WTC11 (cell line): Measurements from ENCODE around the gene CCS. TPM values are rescaled to one million over a fixed set of nuclear protein-coding genes. Genes with fewer than 3 reads are reported as not detected.

ENCODE experiments used
- ATAC-seq: fragments of 200-7000 bp; cut with Tn5 transposase; 2 replicates; pipeline ENCODE4 v1.10.0; 2021; ENCODE audit warnings: mild to moderate bottlenecking, moderate library complexity
- CTCF ChIA-PET: fragments of 300-600 bp; sonication (Branson Sonifier 250); formaldehyde crosslinking; loops from one replicate; lab custom pipeline; 2021; ENCODE audit warnings: antibody characterized with exemption; lab: Charles Lee
- POLR2A ChIA-PET: fragments of 350-600 bp; sonication (Branson Sonifier 250); formaldehyde crosslinking; loops from one replicate; lab custom pipeline; 2021; ENCODE audit warnings: antibody characterized with exemption; lab: Charles Lee
- DNase-seq: peaks from one replicate; pipeline ENCODE4 v3.0.0; 2021; ENCODE audit warnings: low spot score
- H3K27ac Mint-ChIP-seq: 2 replicates; pipeline ENCODE4 v1.8.0; 2021; ENCODE audit warnings: mixed read lengths
- H3K27me3 Mint-ChIP-seq: 2 replicates; pipeline ENCODE4 v1.8.0; 2021; ENCODE audit warnings: low read depth, mild to moderate bottlenecking, moderate library complexity, mixed read lengths
- H3K36me3 Mint-ChIP-seq: 2 replicates; pipeline ENCODE4 v1.8.0; 2021; ENCODE audit warnings: mixed read lengths
- H3K4me1 Mint-ChIP-seq: 2 replicates; pipeline ENCODE4 v1.8.0; 2022; ENCODE audit warnings: mixed read lengths
- H3K4me3 Mint-ChIP-seq: 2 replicates; pipeline ENCODE4 v1.8.0; 2021; ENCODE audit warnings: mild to moderate bottlenecking, moderate library complexity, mixed read lengths
- H3K9me3 Mint-ChIP-seq: 2 replicates; pipeline ENCODE4 v1.8.0; 2021; ENCODE audit warnings: mixed read lengths
- AR ChIP-seq: fragments of 250-450 bp; sonication (Bioruptor Pico); IDR thresholded peaks from 2 replicates; pipeline ENCODE4 v1.9.0; 2021; ENCODE audit warnings: mild to moderate bottlenecking
- ATF3 ChIP-seq: sonication (generic); formaldehyde crosslinking; conservative IDR thresholded peaks from 2 replicates; pipeline ENCODE4 v1.8.1; 2022; ENCODE audit warnings: mild to moderate bottlenecking, missing genetic modification reagents
- E2F4 ChIP-seq: sonication (generic); formaldehyde crosslinking; IDR thresholded peaks from 2 replicates; pipeline ENCODE4 v1.8.1; 2022; ENCODE audit warnings: low read depth, mild to moderate bottlenecking, moderate library complexity, missing genetic modification reagents, borderline replicate concordance
- ELF4 ChIP-seq: sonication (generic); formaldehyde crosslinking; IDR thresholded peaks from 2 replicates; pipeline ENCODE4 v1.8.1; 2022; ENCODE audit warnings: low read depth, mild to moderate bottlenecking, moderate library complexity, missing genetic modification reagents
- FOXK1 ChIP-seq: sonication (generic); formaldehyde crosslinking; IDR thresholded peaks from 2 replicates; pipeline ENCODE4 v1.8.0; 2022; ENCODE audit warnings: mild to moderate bottlenecking, moderate library complexity, missing genetic modification reagents
- HMGA2 ChIP-seq: fragments of 250-450 bp; sonication (Bioruptor Pico); IDR thresholded peaks from 2 replicates; pipeline ENCODE4 v1.4.0; 2021; ENCODE audit warnings: mild to moderate bottlenecking, moderate library complexity
- IRF1 ChIP-seq: sonication (generic); formaldehyde crosslinking; IDR thresholded peaks from 2 replicates; pipeline ENCODE4 v1.8.0; 2023; ENCODE audit warnings: missing genetic modification reagents
- KAT7 ChIP-seq: sonication (generic); formaldehyde crosslinking; IDR thresholded peaks from 2 replicates; pipeline ENCODE4 v1.8.1; 2023; ENCODE audit warnings: missing genetic modification reagents, mild to moderate bottlenecking, borderline replicate concordance
- NFATC4 ChIP-seq: fragments of 250-450 bp; sonication (Bioruptor Pico); IDR thresholded peaks from 2 replicates; pipeline ENCODE4 v1.9.0; 2021; ENCODE audit warnings: mild to moderate bottlenecking
- NR2C2 ChIP-seq: sonication (generic); formaldehyde crosslinking; IDR thresholded peaks from 2 replicates; pipeline ENCODE4 v1.8.0; 2022; ENCODE audit warnings: mild to moderate bottlenecking, missing genetic modification reagents
- RORB ChIP-seq: fragments of 250-450 bp; sonication (Bioruptor Pico); IDR thresholded peaks from 2 replicates; pipeline ENCODE4 v1.9.0; 2021; ENCODE audit warnings: mild to moderate bottlenecking
- SMAD3 ChIP-seq: sonication (generic); formaldehyde crosslinking; IDR thresholded peaks from 2 replicates; pipeline ENCODE4 v1.8.0; 2022; ENCODE audit warnings: missing genetic modification reagents, mild to moderate bottlenecking, borderline replicate concordance
- SMAD4 ChIP-seq: sonication (generic); formaldehyde crosslinking; IDR thresholded peaks from 2 replicates; pipeline ENCODE4 v1.8.0; 2022; ENCODE audit warnings: mild to moderate bottlenecking, missing genetic modification reagents
- SP1 ChIP-seq: sonication (generic); formaldehyde crosslinking; conservative IDR thresholded peaks from 2 replicates; pipeline ENCODE4 v1.8.1; 2022; ENCODE audit warnings: missing genetic modification reagents
- ZMAT4 ChIP-seq: fragments of 250-450 bp; sonication (Bioruptor Pico); IDR thresholded peaks from 2 replicates; pipeline ENCODE4 v1.9.0; 2021; ENCODE audit warnings: mild to moderate bottlenecking
- ZNF138 ChIP-seq: sonication (generic); formaldehyde crosslinking; conservative IDR thresholded peaks from 2 replicates; pipeline ENCODE4 v1.8.1; 2022; ENCODE audit warnings: mild to moderate bottlenecking, moderate library complexity, missing genetic modification reagents
- ZNF232 ChIP-seq: sonication (generic); formaldehyde crosslinking; IDR thresholded peaks from 2 replicates; pipeline ENCODE4 v1.8.0; 2022; ENCODE audit warnings: mild to moderate bottlenecking, missing genetic modification reagents
- ZNF263 ChIP-seq: sonication (generic); formaldehyde crosslinking; IDR thresholded peaks from 2 replicates; pipeline ENCODE4 v1.8.1; 2022; ENCODE audit warnings: low read depth, mild to moderate bottlenecking, moderate library complexity, missing genetic modification reagents
- ZNF512 ChIP-seq: sonication (generic); formaldehyde crosslinking; IDR thresholded peaks from 2 replicates; pipeline ENCODE4 v1.8.1; 2022; ENCODE audit warnings: missing genetic modification reagents, borderline replicate concordance
- ZNF532 ChIP-seq: fragments of 250-450 bp; sonication (Bioruptor Pico); IDR thresholded peaks from 2 replicates; pipeline ENCODE4 v1.9.0; 2021; ENCODE audit warnings: mild to moderate bottlenecking, borderline replicate concordance
- ZNF671 ChIP-seq: fragments of 250-450 bp; sonication (Bioruptor Pico); IDR thresholded peaks from 2 replicates; pipeline ENCODE4 v1.8.0; 2021; ENCODE audit warnings: mild to moderate bottlenecking
- total RNA-seq: library from RNA; stranded (reverse); gene quantifications from 3 replicates; pipeline ENCODE4 v1.2.3, GENCODE V29; 2021

The CCS gene
- total RNA-seq, 1 experiment from 2014 or later = 35.9 TPM

GRCh38 chr11:66548774-66549630 lies 44.0 kb upstream of the CCS start (continued):
- TF ChIP-seq ZNF671 (no peak), E2F4 (no peak), NR2C2 (CRISPR knock-in tag) (no peak), ZNF138 (CRISPR knock-in tag) (no peak), ZNF532 (no peak), HMGA2 (CRISPR knock-in tag) (no peak), FOXK1 (CRISPR knock-in tag) (no peak)

GRCh38 chr11:66549696-66550095 lies 43.3 kb upstream of the CCS start:
- TF ChIP-seq HMGA2 (CRISPR knock-in tag) (no peak), SP1 (CRISPR knock-in tag) (no peak), ZMAT4 (CRISPR knock-in tag) (no peak), ELF4 (no peak), SMAD4 (CRISPR knock-in tag) (no peak), ZNF512 (CRISPR knock-in tag) (no peak), ZNF263 (CRISPR knock-in tag) (no peak)
- no peaks in the 10 kb centered on the region for H3K27me3 Mint-ChIP-seq
- CTCF ChIA-PET = interaction anchor here (0.7 to 1.0 kb wide), 2 partner anchors 43 to 303 kb away, joined by 3 read pairs; partner anchors contain the start of gene CCDC87
- H3K27ac Mint-ChIP-seq = no peak overlapping the region
- ATAC-seq (no peak), DNase-seq (no peak)
- peaks cover 29% of the 10 kb centered on the region for H3K4me1 Mint-ChIP-seq
- H3K9me3 Mint-ChIP-seq = no peaks in the 10 kb centered on the region
- no peaks in the 10 kb centered on the region; the same call in 1 of the 2 replicates for H3K36me3 Mint-ChIP-seq
- no peak overlapping the region for H3K4me3 Mint-ChIP-seq
- POLR2A ChIA-PET = no interaction called here

- CTCF ChIA-PET = interaction anchor here (1.2 kb wide), 1 partner anchor 41 kb away, joined by 3 read pairs; no protein-coding TSS in a partner anchor
- TF ChIP-seq AR = no peak
- TF ChIP-seq ATF3 (CRISPR knock-in tag) = no peak
- TF ChIP-seq ZMAT4 (CRISPR knock-in tag) = no peak
- no peak for TF ChIP-seq ZNF232 (CRISPR knock-in tag)
- TF ChIP-seq IRF1 (CRISPR knock-in tag) = no peak
- no peak for TF ChIP-seq RORB
- TF ChIP-seq KAT7 (CRISPR knock-in tag) = no peak
- no peak for TF ChIP-seq SMAD3
- no peak for TF ChIP-seq NFATC4 (CRISPR knock-in tag)
These were observed 42.1 kb upstream of the CCS start for GRCh38 chr11:66550887-66551286.

More at GRCh38 chr11:66550887-66551286, 42.1 kb upstream of the CCS start:
- POLR2A ChIA-PET = no interaction called here
- Mint-ChIP-seq H3K27ac (no peak overlapping the region), H3K36me3 (no peaks in the 10 kb centered on the region; the same call in 1 of the 2 replicates), H3K27me3 (no peaks in the 10 kb centered on the region; the same call in 1 of the 2 replicates), H3K9me3 (no peaks in the 10 kb centered on the region), H3K4me1 (peaks cover 25% of the 10 kb centered on the region), H3K4me3 (no peak overlapping the region)
- no peak for ATAC-seq
- no peak for DNase-seq
